GM21528 (cell line): ENCODE results near the gene RGPD6.
A peak's percentile ranks its signal among the peaks of the same experiment; 100 is the strongest.
"Not testable (repeated sequence)": the region's sequence is repeated elsewhere in the genome, so short reads cannot be mapped to it uniquely, and the experiment has no call there.

Experiments used
- ATAC-seq: cut with Tn5 transposase; IDR thresholded peaks from one replicate; pipeline ENCODE4 v1.9.1; 2021; ENCODE audit warnings: mild to moderate bottlenecking, moderate library complexity; ENCODE audit not compliant: unreplicated experiment, low FRiP score

RGPD6 gene

GRCh38 chr2:110576763-110577416, at the start of gene RGPD6:
Gene RGPD6, minus strand, starts transcription at chr2:110577222. Its CDS starts 198 bp downstream, at chr2:110577024.
- ATAC-seq = peak; percentile 97

DNA sequence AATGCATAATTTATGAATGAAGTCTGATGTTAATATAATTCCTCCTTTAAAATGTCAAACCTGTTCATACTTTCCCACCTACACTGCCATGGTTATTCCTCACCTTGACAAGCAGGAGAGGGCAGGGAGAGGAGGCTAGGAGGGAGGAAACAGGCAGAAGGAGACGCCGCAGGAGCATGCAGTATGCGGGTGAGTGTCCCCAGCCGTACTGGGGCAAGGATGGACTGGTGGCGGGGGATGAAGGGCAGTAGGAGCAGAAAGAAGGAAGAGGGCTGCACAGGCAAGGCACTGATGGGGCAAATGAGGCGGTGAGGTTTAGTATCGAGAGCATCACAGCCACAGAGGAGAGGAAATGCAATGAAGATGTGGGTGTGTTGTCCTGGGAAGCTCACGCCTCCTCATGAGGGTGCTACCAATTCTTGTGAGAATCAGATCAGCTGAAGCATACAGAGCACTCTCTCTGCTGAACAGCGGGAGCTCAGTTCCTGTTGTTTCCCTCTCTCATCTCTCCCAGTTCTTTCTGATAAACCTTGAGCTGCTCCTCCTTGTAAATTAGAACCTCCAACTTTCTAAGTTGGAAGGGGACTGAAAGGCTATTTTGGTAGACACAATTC, 42.4 kb upstream of the RGPD6 start:
- not testable (repeated sequence) for ATAC-seq

- ATAC-seq = not testable (repeated sequence)
Observed at GRCh38 chr2:110613927-110614326, 36.9 kb upstream of the RGPD6 start.

GRCh38 chr2:110610613-110611250, 33.7 kb upstream of the RGPD6 start:
- not testable (repeated sequence) for ATAC-seq

DNA sequence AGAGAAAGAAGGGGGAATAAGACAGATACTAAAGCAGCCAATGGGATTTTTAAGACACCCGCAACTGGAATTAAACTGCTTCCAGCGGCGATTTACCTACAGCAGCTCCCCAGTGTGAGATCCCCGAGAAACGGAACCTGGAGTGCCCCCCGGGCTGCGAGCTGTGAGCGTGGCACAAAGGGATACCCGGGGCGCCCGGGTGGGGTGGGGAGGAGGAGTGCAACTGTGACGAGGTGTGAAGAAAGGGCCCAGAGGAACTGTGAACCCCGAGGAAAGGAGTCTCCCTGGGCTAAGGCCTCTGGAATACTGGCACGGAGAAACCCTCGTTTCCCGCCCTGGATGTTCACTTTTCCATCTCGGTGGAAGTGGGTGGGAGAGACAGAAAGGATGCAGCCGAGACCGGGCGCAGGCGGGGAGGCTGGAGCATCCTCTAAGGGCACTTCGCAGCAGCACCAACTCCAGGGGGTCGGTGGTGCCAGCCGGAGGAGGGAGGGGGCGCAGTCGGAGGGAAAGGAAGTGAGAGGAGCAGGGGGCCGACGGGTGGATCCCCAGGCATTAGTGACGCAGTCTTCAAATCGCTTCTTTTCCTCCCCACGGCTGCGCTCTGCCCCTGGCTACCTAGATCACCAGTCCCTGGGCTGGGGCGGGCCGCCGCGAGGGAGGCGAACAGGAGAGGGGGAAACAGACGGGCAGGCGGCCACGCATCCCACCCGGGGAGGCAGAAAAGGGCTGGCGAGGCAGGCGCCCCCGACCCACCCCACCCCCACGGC, 33.0 kb upstream of the RGPD6 start:
- not testable (repeated sequence) for ATAC-seq

DNA sequence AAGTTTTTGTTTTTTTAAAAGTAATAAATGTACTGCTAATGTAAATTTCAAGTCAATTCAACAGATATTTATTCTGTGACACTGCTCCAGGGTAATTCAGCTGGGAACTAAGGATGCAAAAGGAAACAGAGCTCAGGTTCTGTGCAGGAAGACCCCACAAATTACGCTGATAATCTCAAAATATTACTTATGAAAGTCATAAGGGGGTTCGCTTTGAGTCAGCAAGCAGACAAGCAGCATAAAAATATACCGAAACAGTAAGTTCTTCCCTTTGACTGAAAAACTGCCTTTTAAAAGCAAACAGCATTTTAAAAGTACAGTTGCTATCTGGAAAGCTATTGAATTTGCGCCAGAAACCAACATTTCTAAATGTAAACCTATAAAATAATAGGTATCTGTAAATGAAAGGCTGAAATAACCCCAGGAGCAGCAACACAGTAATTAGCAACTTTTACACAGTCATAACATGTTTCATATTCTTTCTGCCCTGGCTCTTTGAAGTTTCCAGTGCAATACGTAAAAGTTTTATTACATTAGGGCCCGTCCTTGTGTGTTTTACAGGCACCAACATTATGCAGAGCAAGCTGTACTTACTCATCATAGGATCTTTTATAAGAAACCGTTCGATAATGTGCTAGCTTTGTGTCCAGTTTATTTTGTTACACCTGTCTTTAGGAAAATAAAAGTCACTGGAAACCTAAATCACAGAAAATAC, 31.9 kb upstream of the RGPD6 start:
- not testable (repeated sequence) for ATAC-seq

GRCh38 chr2:110605057-110605456, 28.0 kb upstream of the RGPD6 start:
- ATAC-seq = not testable (repeated sequence)

DNA sequence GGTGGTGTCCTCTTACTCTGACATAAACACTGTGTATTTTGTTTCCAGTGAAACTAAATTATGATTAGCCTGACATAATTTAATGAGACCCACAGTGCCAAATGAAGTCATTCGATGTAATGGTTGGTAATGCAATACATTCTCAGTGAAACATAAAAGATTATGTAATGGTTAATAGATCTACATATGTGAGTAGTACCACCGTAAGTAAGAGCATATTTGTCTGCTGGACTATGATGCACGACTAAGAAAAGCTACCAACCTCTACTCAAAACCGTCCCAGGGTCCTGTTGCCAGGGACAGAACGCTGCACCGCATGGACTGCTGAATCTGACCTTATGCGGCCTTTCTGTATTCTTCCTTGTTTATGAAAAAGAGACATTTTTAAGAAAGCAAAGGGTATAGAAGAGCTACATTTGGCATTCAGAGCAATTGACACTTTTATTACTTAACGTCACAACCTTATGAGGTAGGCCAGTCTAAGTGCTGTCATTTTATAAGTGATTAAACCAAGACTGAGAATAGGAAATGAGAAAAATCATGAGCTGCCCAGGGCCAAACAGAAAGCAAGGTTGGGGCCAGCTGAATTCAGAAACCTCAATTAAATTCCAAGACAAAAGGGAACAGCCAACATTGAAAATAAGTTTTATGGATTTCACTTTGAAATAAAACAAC, 27.0 kb upstream of the RGPD6 start:
- ATAC-seq = not testable (repeated sequence)

GRCh38 chr2:110602139-110602538, 25.1 kb upstream of the RGPD6 start:
- ATAC-seq = not testable (repeated sequence)

- not testable (repeated sequence) for ATAC-seq
Observed at GRCh38 chr2:110591973-110592372, 15.0 kb upstream of the RGPD6 start.

- not testable (repeated sequence) for ATAC-seq
Observed at GRCh38 chr2:110589677-110590330, 12.8 kb upstream of the RGPD6 start.

DNA sequence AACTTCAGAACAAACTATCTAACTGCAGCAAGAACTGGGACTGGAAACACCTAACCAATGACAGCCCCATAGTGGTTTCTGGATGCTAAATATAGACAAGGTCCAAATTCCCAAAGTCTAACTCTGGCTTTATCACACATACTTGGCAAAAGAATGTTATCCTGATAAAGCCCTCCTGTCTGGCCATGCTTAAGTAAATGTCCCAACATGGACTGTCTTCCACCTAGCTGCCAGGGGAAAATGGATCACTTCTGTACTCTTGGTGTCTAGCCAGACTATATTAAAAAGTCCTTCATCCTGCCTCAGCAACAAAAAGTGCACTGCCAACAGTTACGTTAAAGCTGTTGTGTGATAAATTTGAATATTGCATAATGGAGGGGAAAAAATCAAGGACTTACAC, 11.5 kb upstream of the RGPD6 start:
- ATAC-seq = not testable (repeated sequence)

DNA sequence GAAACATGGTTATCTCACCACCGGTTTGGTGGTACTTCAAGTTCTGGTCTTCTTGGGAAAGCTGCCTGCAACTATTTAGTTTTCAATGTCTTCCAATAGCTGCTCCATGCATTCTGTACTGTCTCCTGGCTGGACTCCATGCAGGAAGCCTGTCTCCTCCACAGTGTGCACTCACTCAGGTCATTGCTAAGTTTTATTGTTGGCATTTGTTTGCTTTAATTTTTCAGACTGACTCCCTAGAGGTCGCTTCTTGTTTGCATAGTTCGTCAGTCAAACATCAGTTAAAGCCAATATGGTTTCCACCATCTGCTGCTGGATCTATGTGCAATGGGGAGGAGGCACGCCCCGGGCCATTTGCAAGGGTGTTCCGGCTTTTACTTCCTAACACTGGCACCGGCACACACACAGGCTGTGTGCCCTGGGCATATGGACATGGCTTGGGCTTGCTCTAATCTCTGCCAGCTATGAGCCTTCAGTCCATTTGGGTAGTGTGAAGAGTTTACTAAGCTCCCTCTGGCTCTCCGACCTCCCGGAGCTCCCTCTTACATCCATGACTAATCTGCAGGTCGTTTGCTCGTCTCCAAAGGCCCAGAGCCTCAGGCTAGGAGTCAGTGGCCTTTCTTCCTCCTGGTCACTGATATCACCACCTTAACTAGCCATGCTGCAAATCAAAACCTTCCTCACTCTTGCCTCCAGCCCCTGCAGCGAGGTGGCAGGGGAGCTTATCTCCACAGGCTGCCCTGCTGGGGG, 2.4 kb upstream of the RGPD6 start:
- not testable (repeated sequence) for ATAC-seq

GRCh38 chr2:110578429-110578828, 1.4 kb upstream of the RGPD6 start:
- not testable (repeated sequence) for ATAC-seq

DNA sequence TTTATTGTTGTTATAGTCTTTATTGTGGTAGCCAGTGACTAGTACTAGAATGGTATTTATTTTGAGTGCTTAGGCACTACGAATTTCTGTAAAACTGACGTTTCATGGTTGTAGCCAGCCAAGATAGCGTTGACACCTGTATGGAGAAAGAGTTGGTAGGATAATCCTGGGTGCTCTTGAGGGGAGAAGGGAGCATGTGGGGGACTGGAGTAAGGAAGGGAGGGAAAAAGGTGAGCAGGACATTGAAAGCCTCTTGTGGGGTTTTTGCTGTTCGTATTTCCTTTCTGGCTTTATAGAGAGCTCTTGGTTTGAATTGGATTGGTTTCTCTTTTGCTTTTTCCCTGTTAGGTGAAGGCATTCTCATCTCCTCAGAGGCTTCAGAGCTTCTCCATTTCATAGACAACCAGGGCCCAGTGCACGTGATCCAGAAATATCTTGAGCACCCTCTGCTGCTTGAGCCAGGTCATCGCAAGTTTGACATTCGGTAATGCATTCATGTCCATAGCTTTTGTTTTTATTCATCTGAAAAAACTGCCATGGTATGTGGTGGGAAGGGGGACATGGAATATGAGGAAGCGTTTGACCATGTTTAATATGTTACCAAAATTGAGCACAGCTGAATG, 77.2 kb downstream of the RGPD6 start:
- ATAC-seq = peak; percentile 54

GRCh38 chr2:110496027-110496426, 81.0 kb downstream of the RGPD6 start:
- ATAC-seq = not testable (repeated sequence)

DNA sequence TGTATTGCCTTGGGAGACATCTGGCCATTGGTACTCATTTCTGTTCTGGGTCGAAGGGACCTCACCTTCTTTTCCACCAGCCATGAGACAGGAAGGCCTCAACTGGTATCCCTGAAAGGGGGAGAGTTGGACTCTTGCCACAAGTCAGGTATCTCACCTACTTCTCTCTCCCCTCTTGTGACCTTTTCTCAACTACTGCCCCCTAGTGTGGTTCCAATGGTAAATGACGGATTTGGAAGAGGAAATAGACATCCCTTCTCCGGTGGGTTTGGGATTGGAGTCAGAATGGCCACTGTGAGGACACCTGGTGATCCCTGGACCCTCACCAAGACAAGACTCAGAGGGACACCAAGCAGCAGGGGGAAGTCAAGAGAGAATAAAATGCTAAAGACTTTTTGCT, 82.5 kb downstream of the RGPD6 start:
- ATAC-seq = not testable (repeated sequence)

DNA sequence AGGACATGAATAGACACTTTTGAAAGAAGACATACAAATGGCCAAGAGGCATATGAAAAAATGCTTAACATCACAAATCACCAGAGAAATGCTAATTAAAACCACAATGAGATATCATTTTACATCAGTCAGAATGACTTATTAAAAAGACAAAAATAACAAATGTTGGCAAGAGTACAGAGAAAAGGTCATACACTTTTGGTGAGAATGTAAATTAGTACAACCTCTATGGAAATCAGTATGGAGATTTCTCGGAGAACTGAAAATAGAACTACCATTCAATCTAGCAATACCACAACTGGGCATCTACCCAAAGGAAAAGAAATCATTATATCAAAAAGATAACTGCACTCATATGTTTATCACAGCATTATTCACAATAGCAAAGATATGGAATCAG, 88.0 kb downstream of the RGPD6 start:
- ATAC-seq = not testable (repeated sequence)
